ENCODE data around the gene MYOZ3. TPM values are rescaled to one million over a fixed set of nuclear protein-coding genes. Genes with fewer than 3 reads are reported as not detected.
A peak's percentile ranks its signal among the peaks of the same experiment; 100 is the strongest.

MYOZ3 gene
- total RNA-seq, 1 experiment from 2014 or later, result not detected

DNA sequence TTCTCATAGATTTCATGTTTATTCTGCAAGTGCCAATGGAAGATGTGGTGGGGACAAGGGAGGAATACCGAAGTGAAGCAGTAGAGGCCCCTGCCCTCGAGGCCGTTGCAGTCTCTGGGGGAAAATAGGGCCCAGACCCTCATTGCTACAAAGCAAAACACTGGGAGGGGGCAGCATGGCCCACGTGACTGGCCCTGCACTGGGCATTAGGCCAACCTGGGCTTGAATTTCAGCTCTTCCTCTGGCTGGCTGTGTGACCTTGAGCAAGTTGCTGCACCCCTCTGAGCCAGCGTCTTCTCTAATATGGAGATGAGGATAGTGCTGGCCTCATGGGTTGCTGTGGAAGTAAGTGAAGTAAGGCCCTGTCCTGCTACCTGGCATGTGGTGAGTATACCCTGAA, 21.3 kb upstream of the MYOZ3 start:
- CTCF ChIA-PET, result no interaction called here
- Histone ChIP-seq H3K4me1 (ENCODE audit: insufficient read depth, low read length) (peaks cover 87% of the 10 kb centered on the region), H3K9me3 (ENCODE audit: low read length) (no peaks in the 10 kb centered on the region), H3K4me2 (ENCODE audit: low read length) (peak overlapping the region; percentile 82), H3F3A (ENCODE audit: low read length, unreplicated experiment) (peaks cover 8% of the 10 kb centered on the region), H3K36me3 (ENCODE audit: low read depth, low read length) (no peaks in the 10 kb centered on the region), H3K4me3 (ENCODE audit: low read length) (peak overlapping the region; percentile 64; the same call in 1 of the 2 replicates), H3K9ac (ENCODE audit: low read length) (peak overlapping the region; percentile 56; the same call in 1 of the 2 replicates), H3K79me2 (ENCODE audit: low read length) (peaks cover 33% of the 10 kb centered on the region), H3K27me3 (ENCODE audit: low read length) (no peaks in the 10 kb centered on the region), H4K20me1 (ENCODE audit: low read length) (no peaks in the 10 kb centered on the region), H3K27ac (ENCODE audit: low read length) (peak overlapping the region; percentile 92), H2AFZ (ENCODE audit: low read length) (no peak overlapping the region; the same call in 1 of the 2 replicates), H3K9me2 (replicated peaks; ENCODE audit: low read length) (no peaks in the 10 kb centered on the region)
- POLR2A ChIA-PET (ENCODE audit: unreplicated experiment), result no interaction called here
- no TSS peak for BruUV-seq (replicated peaks)
- ATAC-seq (no peak), DNase-seq (no peak)
- no peak for TF ChIP-seq EZH2 (IDR thresholded peaks at IDR 0.05; ENCODE audit: low read length, unreplicated experiment)
- TF ChIP-seq EZH2phosphoT487 (IDR thresholded peaks at IDR 0.05; ENCODE audit: borderline replicate concordance, low read length), result no peak
- TF ChIP-seq, protein P1, sequence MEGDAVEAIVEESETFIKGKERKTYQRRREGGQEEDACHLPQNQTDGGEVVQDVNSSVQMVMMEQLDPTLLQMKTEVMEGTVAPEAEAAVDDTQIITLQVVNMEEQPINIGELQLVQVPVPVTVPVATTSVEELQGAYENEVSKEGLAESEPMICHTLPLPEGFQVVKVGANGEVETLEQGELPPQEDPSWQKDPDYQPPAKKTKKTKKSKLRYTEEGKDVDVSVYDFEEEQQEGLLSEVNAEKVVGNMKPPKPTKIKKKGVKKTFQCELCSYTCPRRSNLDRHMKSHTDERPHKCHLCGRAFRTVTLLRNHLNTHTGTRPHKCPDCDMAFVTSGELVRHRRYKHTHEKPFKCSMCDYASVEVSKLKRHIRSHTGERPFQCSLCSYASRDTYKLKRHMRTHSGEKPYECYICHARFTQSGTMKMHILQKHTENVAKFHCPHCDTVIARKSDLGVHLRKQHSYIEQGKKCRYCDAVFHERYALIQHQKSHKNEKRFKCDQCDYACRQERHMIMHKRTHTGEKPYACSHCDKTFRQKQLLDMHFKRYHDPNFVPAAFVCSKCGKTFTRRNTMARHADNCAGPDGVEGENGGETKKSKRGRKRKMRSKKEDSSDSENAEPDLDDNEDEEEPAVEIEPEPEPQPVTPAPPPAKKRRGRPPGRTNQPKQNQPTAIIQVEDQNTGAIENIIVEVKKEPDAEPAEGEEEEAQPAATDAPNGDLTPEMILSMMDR (conservative IDR thresholded peaks at IDR 0.05; ENCODE audit: low read depth, low read length), result no peak
- intact Hi-C loops (cut with micrococcal nuclease), result loop anchor here (1.0 kb wide), 1 partner anchor 78 kb away; no protein-coding TSS in a partner anchor

DNA sequence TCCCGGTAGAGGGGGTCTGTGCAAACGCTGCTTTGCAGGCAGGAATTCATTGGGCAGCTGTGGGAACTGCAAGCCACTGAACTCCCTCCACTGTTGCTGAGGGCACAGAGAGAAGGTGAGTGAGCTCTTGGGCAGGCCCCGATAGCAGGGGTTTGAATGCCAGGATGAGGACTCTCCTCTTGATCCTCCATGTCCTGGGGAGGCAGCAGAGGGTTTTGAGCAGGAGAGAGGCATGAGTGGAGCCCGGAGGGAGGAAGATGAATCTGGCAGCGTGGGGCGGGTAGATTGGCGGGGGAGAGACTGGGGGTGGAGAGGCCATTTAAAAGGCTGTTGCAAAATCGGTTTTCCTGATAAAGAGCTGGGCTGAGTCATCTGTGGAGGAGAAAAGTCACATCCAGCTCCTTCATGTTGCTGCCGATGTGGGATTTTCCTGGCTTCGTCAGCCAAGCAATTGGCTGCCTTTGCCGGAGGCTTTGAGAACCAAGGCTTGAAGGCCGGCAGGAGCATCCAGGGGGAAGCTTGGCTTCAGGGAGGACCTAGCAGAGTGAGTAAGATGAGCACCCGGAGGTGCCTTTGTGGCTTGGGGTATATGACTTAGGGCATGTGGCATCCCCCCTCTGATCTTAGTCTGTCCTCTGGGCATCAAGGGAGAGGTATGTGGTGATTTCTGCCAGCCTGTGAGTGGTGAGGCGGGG, 20.6 kb upstream of the MYOZ3 start, which contains the start of gene SYNPO:
SYNPO (plus strand) TSS at position 350 of the 695 bp plus-strand sequence. CDS start 7,616 bp downstream, outside the sequence.
- ChIA-PET POLR2A (ENCODE audit: unreplicated experiment) (interaction anchor here (0.7 kb wide), 1 partner anchor 54 kb away, joined by 3 read pairs; no protein-coding TSS in a partner anchor), CTCF (interaction anchor here (1.0 kb wide), 1 partner anchor 13 kb away, joined by 6 read pairs; no protein-coding TSS in a partner anchor)
- H3K4me1 ChIP-seq (ENCODE audit: insufficient read depth, low read length), result peaks cover 93% of the 10 kb centered on the region
- peak; percentile 94 for DNase-seq
- H3K9me3 ChIP-seq (ENCODE audit: low read length), result no peaks in the 10 kb centered on the region
- H3K4me3 ChIP-seq (ENCODE audit: low read length), result peak within 1 kb of the TSS; percentile 64
- intact Hi-C loops (cut with micrococcal nuclease), result loop anchor here (1.0 kb wide), 1 partner anchor 79 kb away; no protein-coding TSS in a partner anchor
- H3K27me3 ChIP-seq (ENCODE audit: low read length), result no peaks in the 10 kb centered on the region
- no peaks in the 10 kb centered on the region for H3K9me2 ChIP-seq (replicated peaks; ENCODE audit: low read length)
- H3K4me2 ChIP-seq (ENCODE audit: low read length), result peak within 1 kb of the TSS; percentile 82
- peak within 1 kb of the TSS; percentile 56 for H2AFZ ChIP-seq (ENCODE audit: low read length)
- ATAC-seq, result peak; percentile 17
- H3K36me3 ChIP-seq (ENCODE audit: low read depth, low read length), result no peaks in the 10 kb centered on the region
- peaks cover 8% of the 10 kb centered on the region for H3F3A ChIP-seq (ENCODE audit: low read length, unreplicated experiment)
- H4K20me1 ChIP-seq (ENCODE audit: low read length), result no peaks in the 10 kb centered on the region
- peaks cover 40% of the 10 kb centered on the region for H3K79me2 ChIP-seq (ENCODE audit: low read length)
- BruUV-seq (replicated peaks), result TSS peak; percentile 64
- TF ChIP-seq, protein P1 (conservative IDR thresholded peaks at IDR 0.05; ENCODE audit: low read depth, low read length), result peak; percentile 29
- TF ChIP-seq EZH2 (IDR thresholded peaks at IDR 0.05; ENCODE audit: low read length, unreplicated experiment), result no peak
- H3K27ac ChIP-seq (ENCODE audit: low read length), result peak within 1 kb of the TSS; percentile 92
- H3K9ac ChIP-seq (ENCODE audit: low read length), result peak within 1 kb of the TSS; percentile 56

All from PC-3 (cell line).